ENCODE results near the gene TM7SF2.

TM7SF2 gene

DNA sequence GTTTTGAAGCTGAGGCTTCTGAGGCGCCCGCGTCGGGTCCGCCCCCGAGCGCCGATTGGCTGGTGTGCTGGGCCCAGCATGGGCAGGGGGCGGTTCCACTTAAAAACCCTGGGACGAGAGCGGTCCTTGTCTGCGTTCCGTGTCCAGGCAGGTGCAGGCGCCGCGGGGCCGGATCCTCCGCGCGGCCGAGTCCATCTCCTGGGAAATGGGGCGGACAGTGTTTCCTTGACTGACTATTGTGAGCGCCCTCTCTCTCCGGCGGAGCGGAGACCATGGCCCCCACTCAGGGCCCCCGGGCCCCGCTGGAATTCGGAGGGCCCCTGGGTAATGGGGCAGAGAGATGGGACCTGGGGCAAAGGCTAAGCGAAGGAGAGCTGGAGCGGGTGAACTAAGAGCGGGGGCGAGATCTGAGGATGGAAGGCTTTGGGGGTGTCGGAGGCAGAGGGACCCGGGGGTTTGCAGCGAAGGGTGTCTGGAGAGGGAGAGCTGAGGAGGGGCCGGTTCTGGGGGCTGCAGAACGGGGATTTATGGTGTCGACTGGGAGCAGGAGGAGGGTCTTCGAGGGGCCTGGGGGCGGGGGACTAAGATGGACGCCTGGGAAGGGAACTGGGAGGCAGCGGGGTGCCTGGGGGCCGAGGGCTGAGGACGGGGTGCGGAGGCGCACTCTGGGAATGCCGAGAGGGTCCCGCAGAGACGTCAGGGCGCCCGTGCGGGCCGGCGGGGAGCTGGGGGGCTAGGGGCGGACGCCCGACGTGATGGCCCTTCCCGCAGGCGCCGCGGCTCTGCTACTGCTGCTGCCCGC lies at the start of gene TM7SF2:
TM7SF2 (plus strand) TSS at position 129 of the 802 bp plus-strand sequence; CDS start at position 273, 144 bp downstream.
- DNase-seq = peak; percentile 95

DNA sequence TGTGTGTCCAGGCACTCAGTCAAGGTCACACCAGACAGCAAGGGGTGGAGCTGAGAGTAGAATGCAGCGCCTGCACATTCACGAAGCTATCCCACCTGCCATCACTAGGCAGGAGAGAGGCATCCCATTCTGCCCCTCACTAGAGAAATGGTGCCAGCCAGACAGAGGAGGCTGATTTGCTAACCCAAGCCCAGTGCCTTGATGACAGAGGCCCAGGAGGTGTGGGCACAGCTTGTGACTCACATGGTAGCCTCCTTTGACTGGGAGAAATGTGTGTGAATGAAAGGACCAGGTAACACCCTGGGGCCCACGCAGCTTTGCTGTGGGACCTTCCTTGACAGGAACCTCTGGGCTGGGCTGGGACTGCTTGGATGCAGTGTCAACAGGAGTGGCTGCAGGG lies 48.1 kb upstream of the TM7SF2 start:
- DNase-seq = no peak

DNA sequence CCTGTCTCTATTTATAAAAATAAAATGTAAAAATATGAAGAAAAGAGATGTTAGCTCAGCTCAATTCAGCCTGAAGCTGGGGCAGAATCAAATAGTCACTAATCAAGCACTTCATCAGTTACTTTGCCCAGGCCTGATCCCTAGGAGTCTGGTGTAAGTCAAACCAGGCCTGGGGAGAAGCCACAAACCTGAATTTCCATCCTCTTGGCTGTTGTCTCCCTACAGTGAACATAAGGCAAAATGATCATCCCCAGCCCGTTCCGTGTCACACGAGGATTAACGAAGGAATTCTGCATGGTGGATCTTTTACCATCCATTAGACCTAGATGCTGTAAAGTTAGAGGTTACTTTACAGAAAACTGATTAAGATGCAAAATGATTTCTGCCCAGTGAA lies 46.8 kb upstream of the TM7SF2 start:
- no peak for DNase-seq

DNA sequence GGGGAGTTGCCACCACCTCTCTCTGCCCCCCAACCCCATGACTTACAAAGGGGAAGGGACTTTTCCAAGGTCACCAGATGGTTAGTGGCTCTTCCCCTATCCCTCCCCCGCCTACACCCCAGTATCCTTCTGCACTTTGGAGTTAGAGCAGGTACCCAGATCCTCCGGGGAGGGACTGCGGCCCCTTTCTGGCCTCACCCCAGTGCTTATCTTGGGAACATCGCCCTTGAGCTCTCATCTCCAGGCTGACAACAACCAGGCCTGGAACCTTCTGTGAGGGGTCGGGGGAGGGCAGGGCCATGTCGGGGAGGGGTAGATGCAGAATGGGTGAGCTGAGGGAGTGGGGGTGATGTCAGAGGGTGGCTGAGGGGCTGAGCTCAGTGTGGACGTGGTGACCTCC lies 45.8 kb upstream of the TM7SF2 start:
- DNase-seq = no peak

DNA sequence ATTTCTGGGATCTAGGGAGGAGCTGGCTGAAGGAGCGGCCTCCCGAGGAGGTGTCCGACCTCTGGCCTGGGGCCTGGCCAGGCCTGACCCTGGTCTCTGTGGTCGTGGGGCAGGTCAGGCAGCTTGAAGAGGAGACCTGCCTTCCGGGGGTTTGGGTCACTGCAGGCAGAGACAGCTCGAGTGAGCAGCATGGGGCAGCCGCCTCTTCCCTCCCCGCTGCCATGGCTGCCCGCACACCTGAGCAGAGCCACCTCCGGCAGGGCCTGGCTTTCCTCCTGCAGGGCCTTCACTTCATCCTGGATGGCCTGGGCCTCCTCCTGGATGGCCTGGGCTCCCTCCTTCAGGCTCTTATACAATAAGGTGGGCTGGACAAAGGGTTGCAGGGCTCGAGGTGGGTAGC lies 45.4 kb upstream of the TM7SF2 start:
- DNase-seq = no peak

DNA sequence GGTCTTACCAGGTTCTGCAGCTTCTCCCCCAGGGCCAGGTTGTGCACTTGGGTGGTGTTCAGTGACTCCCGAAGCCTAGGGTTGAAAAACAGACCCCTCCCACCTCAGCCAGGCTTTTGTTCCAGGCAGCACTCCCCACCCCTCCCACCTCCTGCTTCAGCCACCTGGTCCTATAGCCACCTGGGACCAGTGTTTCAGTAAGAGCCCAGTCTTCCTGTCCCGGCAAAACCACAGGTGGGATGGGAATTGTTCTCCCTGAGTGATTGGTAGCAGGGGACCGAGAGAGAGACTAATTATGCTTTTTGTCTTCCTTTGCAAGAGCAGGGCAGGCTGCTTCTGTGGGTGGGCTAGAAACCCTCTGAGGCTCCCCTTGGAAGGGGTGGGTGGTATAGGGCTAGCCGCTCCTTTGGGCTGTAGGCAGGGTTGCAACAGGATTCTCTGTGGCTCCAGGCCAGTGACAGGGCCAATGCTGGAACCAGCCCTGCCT lies 44.8 kb upstream of the TM7SF2 start:
- no peak for DNase-seq

DNA sequence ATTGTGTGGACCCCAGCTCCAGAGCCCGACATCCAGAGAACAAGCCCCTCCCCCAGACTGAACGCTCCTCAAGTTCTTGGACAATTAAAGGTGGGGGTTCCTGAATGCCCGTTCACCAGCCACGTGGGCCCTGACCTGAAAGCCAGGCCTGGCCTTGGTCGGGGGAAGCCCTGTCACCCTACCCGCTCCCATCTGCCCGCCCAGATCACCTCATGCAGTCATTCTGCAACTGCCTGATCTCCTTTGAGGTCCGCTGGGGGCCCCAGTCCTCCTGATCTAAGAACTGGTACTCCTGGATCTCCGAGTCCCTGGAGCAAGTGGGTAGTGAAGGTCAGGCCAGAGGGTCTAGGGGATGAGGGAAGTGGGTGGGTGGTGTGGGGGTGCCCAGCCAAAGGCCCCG lies 44.2 kb upstream of the TM7SF2 start:
- no peak for DNase-seq

DNA sequence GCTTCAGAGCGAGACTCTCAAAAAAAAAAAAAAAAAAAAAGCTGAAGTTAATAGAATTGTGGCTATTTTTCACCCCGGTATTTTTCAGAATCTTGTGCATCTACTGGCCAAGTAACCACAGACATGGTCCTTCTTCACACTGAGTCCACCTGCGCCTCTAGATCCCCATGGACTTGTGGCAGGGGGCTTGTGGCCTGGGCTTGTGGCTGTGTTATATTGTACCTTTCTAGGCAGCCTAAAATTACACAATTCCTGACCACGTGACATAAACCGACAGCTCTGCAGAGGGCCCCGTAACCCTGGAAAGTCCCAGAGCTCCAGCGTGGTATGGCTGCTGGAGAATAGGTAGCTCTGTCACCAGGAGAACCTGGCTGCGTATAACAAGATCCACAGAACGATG lies 42.5 kb upstream of the TM7SF2 start:
- DNase-seq = no peak

DNA sequence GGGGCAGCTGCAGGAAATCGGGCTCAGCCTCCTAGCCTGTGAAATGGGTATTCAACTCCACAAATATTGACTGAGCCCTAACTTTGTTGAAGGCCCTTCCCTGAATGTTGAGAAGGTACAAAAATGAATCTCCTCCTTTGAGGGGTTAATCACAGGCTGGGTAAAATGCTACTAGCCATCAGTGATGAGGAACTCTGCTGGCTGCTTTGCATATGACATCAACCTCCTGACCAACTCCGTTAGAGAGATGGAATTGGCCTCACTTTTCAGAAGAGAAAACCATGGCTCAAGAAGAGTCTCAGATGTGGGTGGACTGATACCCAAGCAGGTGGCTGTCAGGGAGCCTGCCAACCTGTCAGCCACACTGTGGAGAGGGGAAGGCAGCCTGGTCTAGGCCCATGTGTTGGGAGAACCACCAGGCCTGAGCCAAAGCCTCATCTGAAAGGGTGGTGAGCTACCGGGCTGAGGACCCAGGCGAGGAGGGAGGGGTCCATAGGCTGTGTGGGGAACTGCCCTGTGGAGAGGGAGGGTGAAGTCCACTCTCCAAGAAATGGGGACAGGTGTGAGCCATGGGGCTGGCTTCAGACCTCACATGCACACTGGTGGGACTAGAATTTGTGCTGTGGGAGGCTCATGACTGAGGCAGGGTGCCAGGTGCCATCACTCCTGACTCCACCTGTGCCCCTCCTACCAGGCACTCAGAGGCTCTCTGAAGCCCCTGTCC lies 39.6 kb upstream of the TM7SF2 start:
- DNase-seq = no peak

DNA sequence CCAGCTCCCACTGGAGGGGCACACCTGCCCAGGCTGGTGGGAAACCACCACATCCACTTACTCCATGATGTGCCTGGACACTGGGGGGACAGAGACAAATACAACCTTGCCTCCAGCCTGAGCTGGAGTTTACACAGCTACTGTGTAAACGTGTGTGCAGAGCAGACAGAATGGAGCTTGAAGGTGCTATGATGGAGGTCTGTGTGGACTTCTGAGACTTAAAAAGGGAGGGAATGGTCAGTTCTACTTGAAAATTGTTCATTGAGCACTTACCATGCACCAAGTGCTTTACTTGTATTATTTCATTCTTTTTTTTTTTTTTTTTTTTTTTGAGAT lies 39.1 kb upstream of the TM7SF2 start:
- no peak for DNase-seq

DNA sequence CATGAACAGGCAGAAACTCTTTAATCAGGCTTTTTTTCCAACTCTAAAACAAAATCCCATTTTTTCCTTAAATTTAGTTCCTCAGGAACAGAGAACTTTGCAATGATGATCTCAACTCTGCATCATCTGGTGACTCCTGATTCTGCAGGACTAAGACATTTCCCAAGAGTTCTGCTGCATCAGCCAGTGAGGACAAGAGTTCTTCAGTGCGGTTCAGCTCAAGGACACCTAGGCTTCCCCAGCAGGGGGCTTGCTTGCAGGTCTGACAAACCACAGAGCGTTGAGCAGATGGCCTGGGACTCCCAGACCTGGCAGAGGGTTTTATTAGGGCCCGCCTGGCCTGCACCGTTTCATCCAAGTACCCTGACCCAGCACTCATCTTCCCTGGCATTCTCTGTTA lies 34.2 kb upstream of the TM7SF2 start:
- DNase-seq = no peak

DNA sequence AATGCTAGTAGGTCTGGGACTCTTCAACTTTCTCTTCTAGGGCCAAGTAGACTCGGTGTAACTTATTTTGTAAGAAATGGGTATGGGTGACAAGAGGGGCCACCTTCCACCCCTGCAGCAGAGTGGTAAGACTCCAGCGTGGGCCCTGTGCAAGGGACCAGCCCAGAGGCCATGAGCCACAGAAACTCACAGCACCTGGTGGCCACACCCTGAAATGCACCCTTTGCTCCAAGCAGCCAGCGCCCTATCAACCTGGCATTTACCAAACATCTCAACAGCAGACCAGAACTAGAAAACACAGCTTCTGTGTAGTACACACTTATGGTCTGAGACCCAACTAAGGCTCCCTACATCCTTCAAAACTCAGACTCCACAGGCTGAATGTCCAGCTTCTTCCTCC lies 33.5 kb upstream of the TM7SF2 start:
- peak; percentile 85 for DNase-seq

DNA sequence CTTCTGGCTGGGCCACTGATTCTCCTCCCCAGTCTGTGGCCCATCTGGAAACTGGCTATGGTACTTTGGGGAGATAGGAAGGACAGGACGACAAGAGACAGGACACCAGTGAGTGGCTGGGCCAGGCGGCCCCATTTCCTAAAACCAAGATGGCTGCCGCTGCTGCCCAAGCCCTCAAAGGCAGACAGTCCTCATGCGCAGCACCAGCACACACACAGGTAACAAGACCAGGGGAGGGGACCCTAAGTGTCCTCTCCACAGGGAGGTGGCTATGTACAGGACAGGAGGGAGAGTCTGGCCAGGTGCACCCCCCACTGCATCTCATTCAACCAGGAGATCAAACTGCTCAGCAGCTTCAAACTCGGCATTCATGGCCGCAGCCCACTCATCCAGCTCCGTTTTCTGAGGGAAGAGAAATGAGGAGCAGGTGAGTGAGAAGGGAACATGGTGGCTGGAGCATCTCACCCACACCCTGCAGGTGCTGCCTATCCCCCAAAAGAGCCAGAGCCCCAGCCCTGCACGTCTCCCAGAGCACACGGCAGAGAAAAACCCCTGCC lies 32.8 kb upstream of the TM7SF2 start:
- no peak for DNase-seq

DNA sequence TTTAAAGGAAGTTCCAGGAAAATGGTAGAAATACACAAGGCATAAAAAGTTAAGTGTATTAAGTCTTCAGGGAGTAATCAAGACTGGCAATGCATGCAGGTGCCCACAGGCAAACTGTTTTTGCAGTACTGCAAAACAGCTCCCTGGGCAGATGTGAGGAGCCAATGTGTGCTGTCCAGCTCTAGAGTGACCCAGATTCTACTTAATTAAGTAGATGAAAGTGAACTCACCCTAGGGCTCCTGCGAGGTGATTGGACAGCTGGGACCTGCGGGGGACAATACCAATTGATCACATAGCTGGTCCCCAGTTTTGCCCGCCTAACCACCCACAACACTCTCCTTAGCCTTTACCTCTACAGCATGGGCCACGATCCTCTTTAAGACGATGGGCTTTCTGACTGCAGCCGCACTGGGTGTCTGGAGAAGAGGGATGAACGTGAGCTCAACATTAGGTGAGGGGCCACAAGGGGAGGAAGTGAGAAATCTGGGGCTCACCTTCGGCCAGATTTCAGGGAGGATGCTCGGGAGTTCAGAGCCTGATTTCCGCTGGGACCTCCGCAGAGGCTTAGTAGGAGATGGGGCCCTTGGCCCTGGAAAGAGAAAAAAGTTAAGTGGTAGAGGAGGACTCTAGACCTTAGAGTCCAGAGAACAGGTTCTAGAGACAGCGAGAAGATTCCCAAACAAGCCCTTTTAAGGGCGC lies 28.4 kb upstream of the TM7SF2 start:
- no peak for DNase-seq

DNA sequence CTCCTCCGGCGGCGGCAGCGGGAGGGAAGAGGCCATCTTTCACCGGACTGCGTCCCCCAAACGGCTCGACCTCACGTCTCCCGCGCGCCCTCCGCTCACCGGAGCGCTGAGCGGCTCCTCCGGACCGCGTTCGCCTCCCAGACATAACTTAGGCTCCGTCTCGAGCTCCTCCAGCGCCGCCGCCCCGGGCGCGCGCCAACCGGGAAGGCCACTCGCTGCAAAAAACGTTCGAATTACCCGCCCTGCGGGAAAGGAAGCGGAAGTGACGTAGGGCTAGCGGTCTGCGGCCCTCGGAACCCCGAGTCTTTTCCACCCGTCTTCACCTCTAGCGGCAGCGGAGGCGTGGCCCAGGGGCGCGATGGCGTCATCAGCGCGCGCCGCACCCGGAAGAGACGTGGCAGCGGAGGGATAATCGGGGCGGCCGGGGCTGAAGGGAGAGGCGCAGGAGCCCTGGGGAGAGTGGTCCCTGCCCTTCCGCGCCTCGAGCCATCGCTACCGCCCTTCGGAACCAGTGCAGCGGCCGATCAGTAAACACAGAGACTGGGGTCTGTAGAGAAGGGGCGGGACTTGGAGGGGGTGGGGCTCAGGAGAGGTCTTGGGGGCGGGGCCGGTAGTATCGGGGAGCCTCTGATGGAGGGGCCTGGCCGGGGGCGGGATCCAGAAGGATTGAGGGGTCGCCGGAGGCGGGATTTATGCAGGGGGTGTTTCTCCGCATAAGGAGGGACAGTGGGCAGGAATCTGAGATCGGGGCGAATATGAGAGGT lies 27.7 kb upstream of the TM7SF2 start, which contains the start of the genes CDCA5 and ZFPL1:
CDCA5 (minus strand) TSS at position 207 of the 764 bp plus-strand sequence; CDS start at position 145, 62 bp downstream.
ZFPL1 (plus strand) TSS at position 389 of the 764 bp plus-strand sequence. CDS start 477 bp downstream, outside the sequence.
- peak; percentile 96 for DNase-seq

DNA sequence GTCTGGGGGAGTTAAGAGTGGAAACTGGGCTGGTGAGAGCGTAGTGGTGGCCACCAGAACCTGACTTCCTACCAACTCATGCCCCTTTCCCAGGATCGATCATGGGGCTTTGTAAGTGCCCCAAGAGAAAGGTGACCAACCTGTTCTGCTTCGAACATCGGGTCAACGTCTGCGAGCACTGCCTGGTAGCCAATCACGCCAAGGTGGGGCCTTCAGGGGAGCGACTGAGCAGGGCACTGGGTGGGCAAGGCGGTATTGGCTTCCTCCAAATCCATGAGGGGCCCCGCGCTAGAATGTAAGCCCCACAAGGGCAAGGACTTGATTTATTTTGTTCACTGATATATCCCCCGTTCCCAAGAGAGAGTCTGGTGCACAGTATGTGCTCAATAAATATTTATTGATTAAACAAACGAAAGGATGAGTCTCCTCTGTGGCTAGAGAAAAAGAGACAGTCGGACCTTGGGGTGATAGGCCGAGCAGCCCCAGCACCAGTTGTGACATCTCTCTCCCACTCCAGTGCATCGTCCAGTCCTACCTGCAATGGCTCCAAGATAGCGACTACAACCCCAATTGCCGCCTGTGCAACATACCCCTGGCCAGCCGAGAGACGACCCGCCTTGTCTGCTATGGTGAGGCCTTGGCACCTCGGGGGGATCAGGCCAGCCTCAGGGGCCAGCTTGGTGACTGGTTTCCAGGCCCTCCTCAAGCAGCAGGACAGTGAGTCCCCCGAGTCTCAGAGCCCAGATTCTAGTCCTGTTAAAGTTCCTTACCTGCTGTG lies 26.9 kb upstream of the TM7SF2 start:
- DNase-seq = no peak

DNA sequence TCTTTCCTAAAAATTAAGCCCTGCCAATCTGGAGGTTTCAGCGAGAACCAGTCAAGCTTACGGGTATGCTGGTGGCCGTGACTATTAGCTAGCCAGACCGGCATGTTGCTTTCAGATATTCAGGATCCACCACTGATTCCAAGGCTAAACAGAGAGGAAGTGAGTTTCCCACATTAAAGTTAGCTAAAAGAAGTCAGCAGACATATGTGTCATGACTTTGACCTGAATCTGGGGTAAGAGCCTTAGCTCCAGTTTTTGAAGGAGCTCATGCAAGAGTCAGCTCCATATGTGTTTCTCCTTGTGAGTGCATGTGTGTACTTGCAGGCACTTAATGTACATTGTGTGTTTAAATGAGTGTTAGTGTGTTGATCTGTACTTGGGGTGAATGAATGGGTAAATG lies 26.2 kb upstream of the TM7SF2 start:
- no peak for DNase-seq

DNA sequence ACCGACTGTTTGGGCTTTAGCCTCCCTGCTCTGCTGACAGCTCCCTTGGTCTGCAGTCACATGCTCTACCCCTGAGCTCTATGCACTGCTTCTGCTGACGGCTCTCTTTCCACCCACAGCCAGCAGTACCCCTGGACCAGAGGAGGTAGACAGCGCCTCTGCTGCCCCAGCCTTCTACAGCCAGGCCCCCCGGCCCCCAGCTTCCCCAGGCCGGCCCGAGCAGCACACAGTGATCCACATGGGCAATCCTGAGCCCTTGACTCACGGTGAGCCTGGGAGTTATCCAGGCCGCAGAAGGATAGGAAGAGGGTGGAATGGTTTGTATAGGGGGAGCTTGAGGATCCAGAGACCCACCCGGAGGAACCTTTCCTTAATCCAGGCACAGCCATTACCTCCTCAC lies 24.9 kb upstream of the TM7SF2 start:
- no peak for DNase-seq

DNA sequence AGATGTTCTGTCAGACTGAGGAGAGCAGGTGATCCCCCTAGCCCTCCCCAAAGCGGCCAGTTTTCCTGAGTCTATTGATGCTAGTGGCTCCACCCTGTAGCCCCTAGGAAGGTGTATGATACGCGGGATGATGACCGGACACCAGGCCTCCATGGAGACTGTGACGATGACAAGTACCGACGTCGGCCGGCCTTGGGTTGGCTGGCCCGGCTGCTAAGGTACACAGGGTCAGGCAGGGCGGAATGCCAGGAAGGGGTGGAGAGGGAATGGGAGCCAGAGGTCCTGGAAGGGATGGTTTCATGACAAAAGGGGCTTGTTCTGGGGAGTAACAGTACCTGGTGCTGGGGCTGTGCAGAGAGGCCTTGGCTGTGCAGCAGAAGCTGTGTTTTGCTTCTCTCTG lies 24.5 kb upstream of the TM7SF2 start:
- DNase-seq = no peak

DNA sequence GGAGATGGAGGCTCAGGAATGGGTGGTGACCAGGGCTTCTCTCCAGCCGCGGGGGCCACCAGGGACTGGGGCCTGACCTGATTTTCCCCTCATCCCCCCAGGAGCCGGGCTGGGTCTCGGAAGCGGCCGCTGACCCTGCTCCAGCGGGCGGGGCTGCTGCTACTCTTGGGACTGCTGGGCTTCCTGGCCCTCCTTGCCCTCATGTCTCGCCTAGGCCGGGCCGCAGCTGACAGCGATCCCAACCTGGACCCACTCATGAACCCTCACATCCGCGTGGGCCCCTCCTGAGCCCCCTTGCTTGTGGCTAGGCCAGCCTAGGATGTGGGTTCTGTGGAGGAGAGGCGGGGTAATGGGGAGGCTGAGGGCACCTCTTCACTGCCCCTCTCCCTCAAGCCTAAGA lies 23.8 kb upstream of the TM7SF2 start:
- no peak for DNase-seq

DNA sequence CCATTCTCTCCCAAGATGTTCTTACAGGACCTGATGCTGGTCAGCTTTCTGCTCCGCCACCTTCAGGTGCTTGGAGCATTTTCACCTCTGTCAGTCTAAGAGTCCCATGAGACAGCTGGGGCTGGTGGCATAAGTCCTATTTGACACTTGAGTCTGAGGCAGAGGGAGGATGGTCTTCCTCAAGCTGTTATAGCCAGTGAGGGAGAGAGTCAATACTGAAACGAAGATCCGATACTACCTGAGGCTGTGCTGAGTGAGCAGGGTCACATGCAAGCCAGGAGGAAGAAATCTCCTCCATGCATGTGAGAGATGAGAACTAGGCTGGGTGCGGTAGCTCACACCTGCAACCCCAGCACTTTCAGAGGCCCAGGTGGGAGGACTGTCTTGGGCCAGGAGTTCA lies 22.1 kb upstream of the TM7SF2 start:
- no peak for DNase-seq

DNA sequence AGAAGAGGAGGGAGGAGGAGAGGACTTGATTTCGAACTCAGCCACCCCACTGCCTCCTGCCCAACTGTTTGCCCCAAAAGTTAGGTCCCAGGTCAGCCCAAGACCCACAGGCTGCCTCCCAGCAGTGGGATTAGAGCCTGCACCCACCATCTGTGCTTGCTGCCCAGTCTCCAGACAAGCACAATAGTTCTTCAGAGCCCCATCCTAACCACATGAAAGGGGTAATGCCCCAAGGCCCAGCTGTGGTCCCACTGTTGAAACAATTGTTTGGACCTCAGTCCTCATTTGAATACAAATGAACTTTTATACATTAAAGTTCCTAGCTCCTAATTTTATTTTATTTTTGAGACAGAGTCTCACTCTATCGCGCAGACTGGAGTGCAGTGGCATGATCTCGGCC lies 21.0 kb upstream of the TM7SF2 start:
- no peak for DNase-seq
